Heart left ventricle (tissue), 16 donors: ENCODE data around the gene ANTXRL. TPM values are rescaled to one million over a fixed set of nuclear protein-coding genes. Genes with fewer than 3 reads are reported as not detected.

ENCODE experiments used
- ATAC-seq, 4 donors: fragments of 200-7000 bp; cut with Tn5 transposase; one replicate each; pipeline ENCODE4 v1.9.1; 2020 to 2022; ENCODE audit warnings: moderate library complexity in 4 of 4, mild to moderate bottlenecking in 3 of 4, moderate number of reproducible peaks in 1 of 4
- DNase-seq, 5 donors: peaks; one replicate each; pipeline ENCODE4 v3.0.0-alpha.2; 2020
- H3K27ac ChIP-seq, 12 donors: fragments of 200-600 bp; sonication (generic) in 4 of 12; one replicate each; pipeline versions ENCODE4 v1.5.0 to v1.8.0; 2016 to 2022; ENCODE audit warnings: mild to moderate bottlenecking in 2 of 12
- H3K27me3 ChIP-seq, 9 donors: fragments of 200-600 bp; sonication (generic) in 2 of 9; one replicate each; pipeline versions ENCODE4 v1.5.1 to v1.8.0; 2016 to 2022; ENCODE audit warnings: mild to moderate bottlenecking in 3 of 9
- H3K36me3 ChIP-seq, 9 donors: fragments of 200-600 bp; sonication (generic) in 2 of 9; one replicate each; pipeline versions ENCODE4 v1.5.0 to v1.8.0; 2018 to 2022; ENCODE audit warnings: mild to moderate bottlenecking in 2 of 9
- H3K4me1 ChIP-seq, 12 donors: fragments of 200-600 bp; sonication (generic) in 4 of 12; one replicate each; pipeline versions ENCODE4 v1.5.0 to v1.8.0; 2016 to 2022; ENCODE audit warnings: mild to moderate bottlenecking in 3 of 12
- H3K4me3 ChIP-seq, 12 donors: fragments of 200-600 bp; sonication (generic) in 4 of 12; one replicate each; pipeline versions ENCODE4 v1.5.0 to v1.8.0; 2017 to 2022; ENCODE audit warnings: mild to moderate bottlenecking in 9 of 12, moderate library complexity in 4 of 12
- H3K9me3 ChIP-seq, 12 donors: fragments of 200-600 bp; sonication (generic) in 4 of 12; one replicate each; pipeline versions ENCODE4 v1.5.0 to v1.8.0; 2016 to 2022; ENCODE audit warnings: mild to moderate bottlenecking in 1 of 12
- POLR2A ChIP-seq, 2 donors: fragments of 450-650 bp; IDR thresholded peaks; one replicate each; pipeline ENCODE4 v1.6.1; 2017; ENCODE audit warnings: antibody characterized with exemption in 2 of 2, mild to moderate bottlenecking in 2 of 2, moderate library complexity in 2 of 2
- WGBS, 4 donors: extraction: QIAGEN DNeasy Blood & Tissue Kit in 2 of 4; methylation state at CpG; one replicate each; pipeline versions ENCODE4 v1.1.5 to v1.1.7; 2013 to 2018; 5-methylcytosine and 5-hydroxymethylcytosine counted together
- intact Hi-C, 10 donors: fragments of 100-400 bp; cut with DNase I; formaldehyde crosslinking; loops; one replicate each; pipeline versions ENCODE4 v1.11.1 to v1.14.2; 2022
- polyA plus RNA-seq, 2 donors: library from polyadenylated mRNA; stranded (reverse); fragments of 200-250 nt; gene quantifications; one replicate each; pipeline ENCODE4 v1.2.3, GENCODE V29; 2013
- total RNA-seq, 9 donors: library from RNA; depleted of rRNA in 2 of 9; stranded (reverse); fragments of >200 nt in 2 of 9; fragmentation: NEBNext Ultra II Directional in 3 of 9; extraction: Animal tissue kit (Norgen Biotek cat#: 25700) in 3 of 9; gene quantifications; one replicate each; pipeline versions ENCODE4 v1.1.0 to v1.2.4, GENCODE V29; 2016 to 2023
- TF ChIP-seq, protein P1 (sequence below), 12 donors: fragments of 200-600 bp; sonication (generic) in 4 of 12; IDR thresholded peaks; one replicate each; pipeline versions ENCODE4 v1.5.0 to v1.8.0; 2018 to 2022; ENCODE audit warnings: antibody characterized with exemption in 12 of 12, mild to moderate bottlenecking in 5 of 12
- donor health status: ischemic (EF 13 %, LVEDD 7.1; RV severe dilation, severe dysfunction).
- donor health status: healthy with polysubstance abuse.
- donor health status: DM: no; HTN: yes; CAD: no.
- donor health status: DM: no; HTN: no; CAD: no.
- donor health status: ischemic (EF 25% LVEDD 6.9; RV normal size, moderate dysfunction).
- donor health status: ischemic (EF 25% LVEDD 5.7; RV mildly dilated, moderate dysfunction).
- donor health status: healthy.
- donor health status: DM: yes; HTN: yes; CAD: no.
- donor health status: ischemic (EF 35%, LVEDD 5.7; RV mildly dilated, moderate dysfunction).
- donor health status: nonischemic (EF 11% LVEDD 7.7; RV severe dilation, severe dysfunction).
- donor health status: DM: yes; HTN: yes; CAD: no.
- donor health status: PGD.
- donor health status: ischemic (EF 29% LVEDD 5.4; RV normal size, mild dysfunction).
- donor health status: nonischemic (EF 23%, LVEDD 6.1; RV moderate dilation, normal function).

ANTXRL gene
- total and polyA plus RNA-seq, 11 donors: 0.42 to 0.99 (median 0.90) TPM; not detected in 8

DNA sequence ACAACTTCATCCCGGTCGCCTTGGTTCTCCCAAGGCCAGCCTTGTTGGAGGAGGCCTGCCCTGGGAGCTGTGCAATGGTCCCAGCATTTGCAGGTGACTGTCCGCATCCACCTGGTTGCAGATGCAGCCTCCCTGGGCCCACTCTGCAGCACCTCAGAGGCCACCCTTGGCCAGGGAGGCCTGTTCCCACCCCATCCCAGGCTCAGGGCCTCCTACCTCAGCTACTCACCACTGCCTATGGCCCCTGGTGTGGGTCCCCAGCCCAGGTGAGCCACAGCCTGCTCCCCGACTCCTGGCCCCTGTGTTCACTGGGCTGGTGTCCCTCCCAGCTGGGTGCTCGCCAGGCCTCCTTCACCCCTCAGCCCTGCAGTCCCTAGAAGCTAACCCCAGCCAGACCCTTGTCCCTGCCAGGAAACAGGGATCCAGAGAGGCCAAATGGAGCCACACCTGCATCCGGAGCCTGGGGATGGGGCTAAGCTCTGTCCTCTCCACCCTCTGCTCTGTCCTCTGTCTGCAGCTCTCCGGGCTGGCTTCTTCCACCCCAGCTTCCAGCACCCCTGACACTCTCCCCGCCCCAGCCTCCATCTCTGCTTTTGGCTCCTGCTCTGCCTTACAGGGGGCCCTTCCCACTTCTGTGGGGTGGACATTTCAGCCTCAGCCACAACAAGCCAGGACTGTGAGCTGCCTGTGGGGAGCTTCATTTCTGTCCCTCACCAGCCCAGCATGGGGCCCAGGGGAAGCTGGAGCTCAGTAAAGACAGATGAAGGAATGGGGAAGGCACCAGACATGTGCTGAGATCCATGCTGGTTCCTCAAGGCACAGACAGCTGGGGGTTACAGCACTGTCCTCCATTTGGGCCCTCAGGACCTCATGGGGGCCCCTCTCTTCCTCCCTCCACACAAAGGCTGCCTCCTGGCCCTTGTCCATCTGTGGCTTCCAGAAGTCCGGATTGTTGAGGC lies 35.6 kb upstream of the ANTXRL start:
- intact Hi-C loops: loop anchor here in 2 of 10 donors (2.0 to 10.0 kb wide), 2 partner anchors 54 to 60 kb away; no protein-coding TSS in a partner anchor
- no peaks in the 10 kb centered on the region for H3K9me3 ChIP-seq
- ATAC-seq (no peak), DNase-seq (peak in 2 of 5 donors; percentile 12 to 42)
- TF ChIP-seq POLR2A (IDR thresholded peaks at IDR 0.05): no peak
- TF ChIP-seq, protein P1, sequence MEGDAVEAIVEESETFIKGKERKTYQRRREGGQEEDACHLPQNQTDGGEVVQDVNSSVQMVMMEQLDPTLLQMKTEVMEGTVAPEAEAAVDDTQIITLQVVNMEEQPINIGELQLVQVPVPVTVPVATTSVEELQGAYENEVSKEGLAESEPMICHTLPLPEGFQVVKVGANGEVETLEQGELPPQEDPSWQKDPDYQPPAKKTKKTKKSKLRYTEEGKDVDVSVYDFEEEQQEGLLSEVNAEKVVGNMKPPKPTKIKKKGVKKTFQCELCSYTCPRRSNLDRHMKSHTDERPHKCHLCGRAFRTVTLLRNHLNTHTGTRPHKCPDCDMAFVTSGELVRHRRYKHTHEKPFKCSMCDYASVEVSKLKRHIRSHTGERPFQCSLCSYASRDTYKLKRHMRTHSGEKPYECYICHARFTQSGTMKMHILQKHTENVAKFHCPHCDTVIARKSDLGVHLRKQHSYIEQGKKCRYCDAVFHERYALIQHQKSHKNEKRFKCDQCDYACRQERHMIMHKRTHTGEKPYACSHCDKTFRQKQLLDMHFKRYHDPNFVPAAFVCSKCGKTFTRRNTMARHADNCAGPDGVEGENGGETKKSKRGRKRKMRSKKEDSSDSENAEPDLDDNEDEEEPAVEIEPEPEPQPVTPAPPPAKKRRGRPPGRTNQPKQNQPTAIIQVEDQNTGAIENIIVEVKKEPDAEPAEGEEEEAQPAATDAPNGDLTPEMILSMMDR (IDR thresholded peaks at IDR 0.05): no peak
- H3K27me3 ChIP-seq: no peaks in the 10 kb centered on the region
- H3K4me1 ChIP-seq: peaks cover 0 to 15% (median 7%) of the 10 kb centered on the region in 12 donors
- H3K36me3 ChIP-seq: no peaks in the 10 kb centered on the region
- H3K4me3 ChIP-seq: no peak overlapping the region
- 76 to 88% (median 81%) methylated on average over 6 to 9 of the region's 9 CpGs for WGBS, 4 donors
- H3K27ac ChIP-seq: no peak overlapping the region

DNA sequence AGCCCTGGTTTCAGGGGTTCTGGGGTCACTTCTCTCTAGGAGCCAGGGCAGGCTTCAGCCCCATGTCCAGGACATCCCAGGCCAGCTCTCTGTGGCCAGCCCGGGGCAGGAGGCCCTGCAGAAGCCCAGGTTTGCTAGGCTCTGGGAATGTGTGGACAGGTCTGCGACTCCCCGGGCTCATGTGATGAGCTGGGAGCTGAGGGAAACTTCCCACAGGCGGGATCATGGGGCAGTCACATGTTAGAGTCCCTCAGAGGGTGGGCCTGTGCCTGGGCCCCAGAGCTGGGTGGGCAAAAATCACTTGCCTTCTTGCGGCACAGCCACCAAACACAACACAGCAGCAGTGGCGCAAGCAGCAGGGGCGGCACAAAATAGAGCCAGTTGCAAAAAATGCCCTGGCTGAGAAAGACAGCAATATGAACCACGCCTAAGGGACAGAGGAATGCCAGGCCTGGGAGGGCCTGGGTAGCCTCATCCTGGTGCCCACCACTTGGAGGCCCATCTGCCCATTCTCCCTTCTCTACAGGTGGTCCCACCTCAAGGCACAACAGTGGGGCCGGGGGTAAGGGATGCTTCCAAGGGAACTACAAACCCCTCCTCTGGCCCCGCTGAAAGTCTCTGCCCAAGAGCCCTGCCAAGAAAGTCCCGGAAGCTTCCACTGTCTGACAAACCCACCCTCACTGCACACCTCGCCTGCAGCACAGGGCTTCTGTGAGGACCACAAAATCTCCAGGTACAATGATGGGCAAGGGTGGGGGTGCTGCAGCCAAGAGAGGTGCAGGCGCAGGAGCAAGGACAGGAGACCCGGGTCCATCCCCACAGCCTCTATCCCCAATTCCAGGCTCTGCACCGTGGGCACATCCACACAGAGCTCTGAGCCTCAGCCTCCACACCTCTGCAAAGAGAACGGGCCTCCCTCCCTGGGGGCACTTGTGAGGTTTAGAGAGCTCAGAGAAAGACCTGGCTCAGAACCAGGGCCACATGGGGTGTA lies 34.6 kb upstream of the ANTXRL start:
- no peak overlapping the region for H3K4me3 ChIP-seq
- H3K9me3 ChIP-seq: no peaks in the 10 kb centered on the region
- no peaks in the 10 kb centered on the region for H3K36me3 ChIP-seq
- DNase-seq: peak in 2 of 5 donors; percentile 10 to 40
- TF ChIP-seq, protein P1 (IDR thresholded peaks at IDR 0.05): no peak
- TF ChIP-seq POLR2A (IDR thresholded peaks at IDR 0.05): no peak
- WGBS, 4 donors: 84 to 95% (median 87%) methylated on average over 11 to 16 of the region's 16 CpGs
- no peak overlapping the region for H3K27ac ChIP-seq
- intact Hi-C loops: loop anchor here in 2 of 10 donors (2.0 to 10.0 kb wide), 2 partner anchors 53 to 59 kb away; no protein-coding TSS in a partner anchor
- peaks cover 0 to 17% (median 8%) of the 10 kb centered on the region in 12 donors for H3K4me1 ChIP-seq
- ATAC-seq: peak in 2 of 4 donors; percentile 48 to 62
- H3K27me3 ChIP-seq: no peaks in the 10 kb centered on the region

DNA sequence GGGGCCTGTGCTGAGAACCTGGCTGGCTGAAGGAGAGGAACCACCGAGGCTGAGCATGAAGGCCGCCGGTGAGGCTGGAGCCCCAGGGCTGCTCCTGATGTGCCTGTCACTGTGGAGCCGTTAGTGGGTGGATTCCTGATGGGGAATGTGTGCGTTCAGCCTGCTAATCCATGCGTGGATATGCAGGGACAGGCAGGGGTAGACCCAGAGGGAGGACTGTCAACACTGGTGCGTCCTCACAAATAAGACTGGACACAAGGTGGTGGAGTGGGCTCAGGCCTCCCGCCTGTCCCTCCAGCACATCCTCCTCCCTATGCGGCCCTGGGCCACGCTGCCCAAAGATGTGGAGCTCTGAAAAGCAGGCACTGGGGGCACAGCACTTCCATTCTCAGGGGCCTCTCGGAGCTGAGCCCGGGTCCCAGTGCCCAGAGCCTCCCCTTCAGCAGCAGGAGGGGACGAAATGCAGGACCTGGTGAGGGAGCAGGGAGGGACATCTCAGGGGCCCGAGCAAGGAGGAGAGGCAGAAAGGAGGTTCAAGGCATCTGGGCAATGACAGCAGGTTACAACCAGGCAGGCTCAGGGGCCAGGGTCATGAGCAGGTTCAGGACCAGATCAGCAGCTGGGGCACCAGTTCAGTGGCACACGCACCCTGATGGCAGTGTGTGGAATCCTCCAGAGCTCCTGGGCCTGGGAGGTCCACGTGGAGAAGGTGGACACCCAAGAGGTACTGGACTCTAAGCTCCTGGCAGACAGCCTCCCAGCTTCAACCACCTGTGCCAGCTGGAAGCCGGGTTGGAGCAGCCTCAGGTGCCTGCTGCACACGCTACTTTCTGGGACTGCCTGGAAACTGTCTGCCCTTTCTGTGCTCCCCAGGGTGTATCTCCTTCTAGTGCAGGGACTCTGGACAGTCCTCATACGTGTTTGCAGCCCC lies 33.5 kb upstream of the ANTXRL start:
- peaks cover 0 to 17% (median 6%) of the 10 kb centered on the region in 12 donors for H3K4me1 ChIP-seq
- WGBS, 4 donors: 85 to 86% (median 86%) methylated on average over 16 to 19 of the region's 19 CpGs
- intact Hi-C loops: loop anchor here in 1 of 10 donors (10.0 kb wide), 1 partner anchor 51 kb away; no protein-coding TSS in a partner anchor
- TF ChIP-seq, protein P1 (IDR thresholded peaks at IDR 0.05): no peak
- TF ChIP-seq POLR2A (IDR thresholded peaks at IDR 0.05): no peak
- no peak for ATAC-seq
- no peaks in the 10 kb centered on the region for H3K27me3 ChIP-seq
- no peaks in the 10 kb centered on the region for H3K36me3 ChIP-seq
- H3K27ac ChIP-seq: no peak overlapping the region
- DNase-seq: peak in 1 of 5 donors; percentile 10
- no peaks in the 10 kb centered on the region for H3K9me3 ChIP-seq
- no peak overlapping the region for H3K4me3 ChIP-seq
